Ishikawa (cell line): ENCODE data around the gene AADAC.

Source experiments
- CEBPB ChIP-seq: IDR thresholded peaks from 2 replicates; pipeline ENCODE4 v1.6.1; 2012
- CREB1 ChIP-seq: IDR thresholded peaks from 2 replicates; pipeline ENCODE4 v1.6.1; 2012; ENCODE audit warnings: low read depth
- EGR1 ChIP-seq: IDR thresholded peaks from 2 replicates; pipeline ENCODE4 v1.6.1; 2012
- EP300 ChIP-seq: IDR thresholded peaks from 2 replicates; pipeline ENCODE4 v1.6.1; 2012; ENCODE audit warnings: borderline replicate concordance
- FOXM1 ChIP-seq: IDR thresholded peaks from 2 replicates; pipeline ENCODE4 v1.6.1; 2012; ENCODE audit warnings: low read depth, borderline replicate concordance
- NFIC ChIP-seq: IDR thresholded peaks from 2 replicates; pipeline ENCODE4 v1.6.1; 2012
- TAF1 ChIP-seq: IDR thresholded peaks from 2 replicates; pipeline ENCODE4 v1.6.1; 2012; ENCODE audit warnings: low read depth, mild to moderate bottlenecking
- TCF12 ChIP-seq: IDR thresholded peaks from 2 replicates; pipeline ENCODE4 v1.6.1; 2012; ENCODE audit warnings: low read depth
- YY1 ChIP-seq: IDR thresholded peaks from 2 replicates; pipeline ENCODE4 v1.6.1; 2012; ENCODE audit warnings: low read depth
- ZBTB7A ChIP-seq: IDR thresholded peaks from 2 replicates; pipeline ENCODE4 v1.6.1; 2012; ENCODE audit warnings: low read depth
- TF ChIP-seq, protein P1 (sequence below): IDR thresholded peaks from 2 replicates; pipeline ENCODE4 v1.6.1; 2012
- TF ChIP-seq, protein P2 (sequence below): IDR thresholded peaks from 2 replicates; pipeline ENCODE4 v1.6.1; 2012; ENCODE audit warnings: low read depth, mild to moderate bottlenecking

- TF ChIP-seq, protein P1, sequence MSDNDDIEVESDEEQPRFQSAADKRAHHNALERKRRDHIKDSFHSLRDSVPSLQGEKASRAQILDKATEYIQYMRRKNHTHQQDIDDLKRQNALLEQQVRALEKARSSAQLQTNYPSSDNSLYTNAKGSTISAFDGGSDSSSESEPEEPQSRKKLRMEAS, result no peak
- no peak for TF ChIP-seq YY1
- TF ChIP-seq, protein P2, sequence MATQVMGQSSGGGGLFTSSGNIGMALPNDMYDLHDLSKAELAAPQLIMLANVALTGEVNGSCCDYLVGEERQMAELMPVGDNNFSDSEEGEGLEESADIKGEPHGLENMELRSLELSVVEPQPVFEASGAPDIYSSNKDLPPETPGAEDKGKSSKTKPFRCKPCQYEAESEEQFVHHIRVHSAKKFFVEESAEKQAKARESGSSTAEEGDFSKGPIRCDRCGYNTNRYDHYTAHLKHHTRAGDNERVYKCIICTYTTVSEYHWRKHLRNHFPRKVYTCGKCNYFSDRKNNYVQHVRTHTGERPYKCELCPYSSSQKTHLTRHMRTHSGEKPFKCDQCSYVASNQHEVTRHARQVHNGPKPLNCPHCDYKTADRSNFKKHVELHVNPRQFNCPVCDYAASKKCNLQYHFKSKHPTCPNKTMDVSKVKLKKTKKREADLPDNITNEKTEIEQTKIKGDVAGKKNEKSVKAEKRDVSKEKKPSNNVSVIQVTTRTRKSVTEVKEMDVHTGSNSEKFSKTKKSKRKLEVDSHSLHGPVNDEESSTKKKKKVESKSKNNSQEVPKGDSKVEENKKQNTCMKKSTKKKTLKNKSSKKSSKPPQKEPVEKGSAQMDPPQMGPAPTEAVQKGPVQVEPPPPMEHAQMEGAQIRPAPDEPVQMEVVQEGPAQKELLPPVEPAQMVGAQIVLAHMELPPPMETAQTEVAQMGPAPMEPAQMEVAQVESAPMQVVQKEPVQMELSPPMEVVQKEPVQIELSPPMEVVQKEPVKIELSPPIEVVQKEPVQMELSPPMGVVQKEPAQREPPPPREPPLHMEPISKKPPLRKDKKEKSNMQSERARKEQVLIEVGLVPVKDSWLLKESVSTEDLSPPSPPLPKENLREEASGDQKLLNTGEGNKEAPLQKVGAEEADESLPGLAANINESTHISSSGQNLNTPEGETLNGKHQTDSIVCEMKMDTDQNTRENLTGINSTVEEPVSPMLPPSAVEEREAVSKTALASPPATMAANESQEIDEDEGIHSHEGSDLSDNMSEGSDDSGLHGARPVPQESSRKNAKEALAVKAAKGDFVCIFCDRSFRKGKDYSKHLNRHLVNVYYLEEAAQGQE, result no peak
- no peak for TF ChIP-seq EP300
- TF ChIP-seq CREB1, result no peak
- TF ChIP-seq TAF1, result no peak
- TF ChIP-seq EGR1, result no peak
- TF ChIP-seq FOXM1, result no peak
- no peak for TF ChIP-seq ZBTB7A
- no peak for TF ChIP-seq NFIC
- TF ChIP-seq CEBPB, result no peak
- TF ChIP-seq TCF12, result no peak
Observed at GRCh38 chr3:151765685-151766084, 48.2 kb upstream of the AADAC start.
